ENCODE results near the gene PDE3A.

GRCh38 chr12:20716037-20716436 is 347.7 kb downstream of the PDE3A start:
- TF ChIP-seq, protein P1, sequence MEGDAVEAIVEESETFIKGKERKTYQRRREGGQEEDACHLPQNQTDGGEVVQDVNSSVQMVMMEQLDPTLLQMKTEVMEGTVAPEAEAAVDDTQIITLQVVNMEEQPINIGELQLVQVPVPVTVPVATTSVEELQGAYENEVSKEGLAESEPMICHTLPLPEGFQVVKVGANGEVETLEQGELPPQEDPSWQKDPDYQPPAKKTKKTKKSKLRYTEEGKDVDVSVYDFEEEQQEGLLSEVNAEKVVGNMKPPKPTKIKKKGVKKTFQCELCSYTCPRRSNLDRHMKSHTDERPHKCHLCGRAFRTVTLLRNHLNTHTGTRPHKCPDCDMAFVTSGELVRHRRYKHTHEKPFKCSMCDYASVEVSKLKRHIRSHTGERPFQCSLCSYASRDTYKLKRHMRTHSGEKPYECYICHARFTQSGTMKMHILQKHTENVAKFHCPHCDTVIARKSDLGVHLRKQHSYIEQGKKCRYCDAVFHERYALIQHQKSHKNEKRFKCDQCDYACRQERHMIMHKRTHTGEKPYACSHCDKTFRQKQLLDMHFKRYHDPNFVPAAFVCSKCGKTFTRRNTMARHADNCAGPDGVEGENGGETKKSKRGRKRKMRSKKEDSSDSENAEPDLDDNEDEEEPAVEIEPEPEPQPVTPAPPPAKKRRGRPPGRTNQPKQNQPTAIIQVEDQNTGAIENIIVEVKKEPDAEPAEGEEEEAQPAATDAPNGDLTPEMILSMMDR (IDR thresholded peaks at IDR 0.05), result no peak
- TF ChIP-seq POLR2AphosphoS5 (IDR thresholded peaks at IDR 0.05) (no peak), EP300 (IDR thresholded peaks at IDR 0.05) (no peak), POLR2A (IDR thresholded peaks at IDR 0.05) (no peak)
